GM12872 (cell line): ENCODE measurements around the gene ACYP2.

Experiments
- TF ChIP-seq, protein P1 (sequence below): IDR thresholded peaks from 3 replicates; pipeline ENCODE4 v1.5.1; 2011; ENCODE audit warnings: low read depth, mild to moderate bottlenecking, low read length, moderate library complexity; ENCODE audit not compliant: insufficient read depth

The ACYP2 gene

GRCh38 chr2:54350426-54350825 lies 235.0 kb downstream of the ACYP2 start:
- TF ChIP-seq, protein P1, sequence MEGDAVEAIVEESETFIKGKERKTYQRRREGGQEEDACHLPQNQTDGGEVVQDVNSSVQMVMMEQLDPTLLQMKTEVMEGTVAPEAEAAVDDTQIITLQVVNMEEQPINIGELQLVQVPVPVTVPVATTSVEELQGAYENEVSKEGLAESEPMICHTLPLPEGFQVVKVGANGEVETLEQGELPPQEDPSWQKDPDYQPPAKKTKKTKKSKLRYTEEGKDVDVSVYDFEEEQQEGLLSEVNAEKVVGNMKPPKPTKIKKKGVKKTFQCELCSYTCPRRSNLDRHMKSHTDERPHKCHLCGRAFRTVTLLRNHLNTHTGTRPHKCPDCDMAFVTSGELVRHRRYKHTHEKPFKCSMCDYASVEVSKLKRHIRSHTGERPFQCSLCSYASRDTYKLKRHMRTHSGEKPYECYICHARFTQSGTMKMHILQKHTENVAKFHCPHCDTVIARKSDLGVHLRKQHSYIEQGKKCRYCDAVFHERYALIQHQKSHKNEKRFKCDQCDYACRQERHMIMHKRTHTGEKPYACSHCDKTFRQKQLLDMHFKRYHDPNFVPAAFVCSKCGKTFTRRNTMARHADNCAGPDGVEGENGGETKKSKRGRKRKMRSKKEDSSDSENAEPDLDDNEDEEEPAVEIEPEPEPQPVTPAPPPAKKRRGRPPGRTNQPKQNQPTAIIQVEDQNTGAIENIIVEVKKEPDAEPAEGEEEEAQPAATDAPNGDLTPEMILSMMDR: no peak

GRCh38 chr2:54353216-54353615 lies 237.8 kb downstream of the ACYP2 start:
- TF ChIP-seq, protein P1: no peak
